ENCODE measurements around the gene RABGAP1L. TPM values are rescaled to one million over a fixed set of nuclear protein-coding genes. Genes with fewer than 3 reads are reported as not detected.

Gene RABGAP1L
- total RNA-seq, 6 donors from 2014 or later: 41.3 to 229 (median 85.3) TPM

GRCh38 chr1:174761901-174762585 lies 602.7 kb downstream of the RABGAP1L start:
- TF ChIP-seq POLR2AphosphoS5 (IDR thresholded peaks at IDR 0.05) (no peak), POLR2A (IDR thresholded peaks at IDR 0.05) (no peak), EP300 (IDR thresholded peaks at IDR 0.05) (no peak)
- TF ChIP-seq, protein P1, sequence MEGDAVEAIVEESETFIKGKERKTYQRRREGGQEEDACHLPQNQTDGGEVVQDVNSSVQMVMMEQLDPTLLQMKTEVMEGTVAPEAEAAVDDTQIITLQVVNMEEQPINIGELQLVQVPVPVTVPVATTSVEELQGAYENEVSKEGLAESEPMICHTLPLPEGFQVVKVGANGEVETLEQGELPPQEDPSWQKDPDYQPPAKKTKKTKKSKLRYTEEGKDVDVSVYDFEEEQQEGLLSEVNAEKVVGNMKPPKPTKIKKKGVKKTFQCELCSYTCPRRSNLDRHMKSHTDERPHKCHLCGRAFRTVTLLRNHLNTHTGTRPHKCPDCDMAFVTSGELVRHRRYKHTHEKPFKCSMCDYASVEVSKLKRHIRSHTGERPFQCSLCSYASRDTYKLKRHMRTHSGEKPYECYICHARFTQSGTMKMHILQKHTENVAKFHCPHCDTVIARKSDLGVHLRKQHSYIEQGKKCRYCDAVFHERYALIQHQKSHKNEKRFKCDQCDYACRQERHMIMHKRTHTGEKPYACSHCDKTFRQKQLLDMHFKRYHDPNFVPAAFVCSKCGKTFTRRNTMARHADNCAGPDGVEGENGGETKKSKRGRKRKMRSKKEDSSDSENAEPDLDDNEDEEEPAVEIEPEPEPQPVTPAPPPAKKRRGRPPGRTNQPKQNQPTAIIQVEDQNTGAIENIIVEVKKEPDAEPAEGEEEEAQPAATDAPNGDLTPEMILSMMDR (IDR thresholded peaks at IDR 0.05): no peak
- Histone ChIP-seq H3K27ac (no peak overlapping the region), H3K36me3 (no peaks in the 10 kb centered on the region), H3K4me3 (no peak overlapping the region), H3K4me1 (no peaks in the 10 kb centered on the region), H3K9me3 (no peaks in the 10 kb centered on the region), H3K27me3 (no peaks in the 10 kb centered on the region)
- ATAC-seq (ENCODE audit: low FRiP score in 2 of 2): no peak
- DNase-seq: no peak
- WGBS, 2 donors: 96 to 97% methylated on average over 4 of the region's 4 CpGs

DNA sequence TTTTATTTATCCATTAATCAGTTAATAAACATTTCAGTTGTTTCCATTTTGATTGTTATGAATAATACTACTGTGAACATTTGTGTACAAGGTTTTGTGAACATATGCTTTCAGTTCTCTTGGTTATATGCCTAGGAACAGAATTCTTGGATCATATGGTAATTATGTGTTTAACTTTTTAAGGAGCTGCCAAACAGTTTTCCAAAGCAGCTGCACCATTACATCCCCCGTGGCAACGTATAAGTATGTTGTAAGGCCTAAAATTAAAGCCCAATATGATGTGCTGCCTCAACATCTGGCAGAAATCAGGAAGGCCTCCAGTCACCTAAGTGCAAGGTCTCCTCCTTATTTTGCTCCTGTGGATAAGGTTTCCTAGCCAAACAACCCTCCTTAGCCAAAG lies 604.9 kb downstream of the RABGAP1L start:
- Histone ChIP-seq H3K27me3 (no peaks in the 10 kb centered on the region), H3K4me1 (peaks cover 0 to 6% (median 2%) of the 10 kb centered on the region in 4 donors), H3K4me3 (no peak overlapping the region), H3K27ac (no peak overlapping the region), H3K36me3 (no peaks in the 10 kb centered on the region), H3K9me3 (no peaks in the 10 kb centered on the region)
- TF ChIP-seq POLR2A (IDR thresholded peaks at IDR 0.05): no peak
- TF ChIP-seq, protein P1 (IDR thresholded peaks at IDR 0.05): no peak
- no peak for TF ChIP-seq EP300 (IDR thresholded peaks at IDR 0.05)
- TF ChIP-seq POLR2AphosphoS5 (IDR thresholded peaks at IDR 0.05): no peak
- no peak for ATAC-seq (ENCODE audit: low FRiP score in 2 of 2)
- DNase-seq: no peak
- WGBS, 2 donors: 91 to 93% methylated on average over 2 of the region's 2 CpGs

DNA sequence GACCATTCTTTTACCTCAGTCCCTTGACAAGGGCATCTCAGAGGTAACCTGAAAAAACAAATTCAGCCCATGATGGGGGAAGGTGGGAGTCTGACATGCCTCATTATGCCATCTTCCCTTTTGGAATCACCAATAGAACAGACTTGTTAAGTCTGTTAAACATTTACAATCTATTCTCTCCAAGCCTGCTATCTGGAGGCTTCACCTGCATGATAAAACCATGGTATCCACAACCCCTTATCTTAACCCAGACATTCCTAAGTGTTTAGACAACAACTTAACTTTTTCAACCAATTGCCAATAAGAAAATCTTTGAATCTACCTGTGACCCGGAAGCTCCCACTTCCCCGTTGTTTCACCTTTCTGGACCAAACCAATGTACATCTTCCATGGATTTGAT lies 607.4 kb downstream of the RABGAP1L start:
- 91 to 95% methylated on average over 2 of the region's 2 CpGs for WGBS, 2 donors
- TF ChIP-seq POLR2A (IDR thresholded peaks at IDR 0.05) (no peak), EP300 (IDR thresholded peaks at IDR 0.05) (no peak)
- TF ChIP-seq, protein P1 (IDR thresholded peaks at IDR 0.05): no peak
- H3K27me3 ChIP-seq: no peaks in the 10 kb centered on the region
- no peak overlapping the region for H3K27ac ChIP-seq
- H3K9me3 ChIP-seq: no peaks in the 10 kb centered on the region
- no peaks in the 10 kb centered on the region for H3K36me3 ChIP-seq
- DNase-seq (no peak), ATAC-seq (ENCODE audit: low FRiP score in 2 of 2) (no peak)
- H3K4me3 ChIP-seq: no peak overlapping the region
- H3K4me1 ChIP-seq: peaks cover 0 to 6% (median 2%) of the 10 kb centered on the region in 4 donors

DNA sequence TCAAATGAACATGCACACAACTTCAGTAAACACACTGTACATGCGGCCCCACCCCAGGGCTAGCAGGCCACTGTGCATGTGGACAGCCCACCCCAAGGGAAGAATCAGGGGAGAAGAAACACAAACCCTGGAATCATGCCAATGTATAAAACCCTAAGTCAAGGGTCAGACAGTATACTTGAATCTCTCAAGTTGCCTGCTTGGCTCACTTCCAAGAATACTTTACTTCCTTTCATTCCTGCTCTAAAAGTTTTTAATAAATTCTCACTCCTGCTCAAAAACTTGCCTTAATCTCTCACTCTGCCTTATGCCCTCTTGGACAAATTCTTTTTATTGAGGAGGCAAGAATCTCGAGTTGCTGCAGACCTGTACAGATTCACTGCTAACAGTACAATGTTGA lies 609.2 kb downstream of the RABGAP1L start:
- H3K36me3 ChIP-seq: no peaks in the 10 kb centered on the region
- no peak overlapping the region for H3K27ac ChIP-seq
- no peaks in the 10 kb centered on the region for H3K27me3 ChIP-seq
- peak in 1 of 2 donors; percentile 16 for DNase-seq
- ATAC-seq (ENCODE audit: low FRiP score in 2 of 2): no peak
- TF ChIP-seq EP300 (IDR thresholded peaks at IDR 0.05): no peak
- H3K9me3 ChIP-seq: no peaks in the 10 kb centered on the region
- H3K4me3 ChIP-seq: no peak overlapping the region
- 33 to 34% methylated on average over 2 of the region's 2 CpGs for WGBS, 2 donors
- peaks cover 0 to 6% (median 2%) of the 10 kb centered on the region in 4 donors for H3K4me1 ChIP-seq

- peaks cover 0 to 6% (median 2%) of the 10 kb centered on the region in 4 donors for H3K4me1 ChIP-seq
- ATAC-seq (ENCODE audit: low FRiP score in 2 of 2) (no peak), DNase-seq (no peak)
- WGBS, 2 donors: 81 to 82% methylated on average over 2 of the region's 2 CpGs
- no peaks in the 10 kb centered on the region for H3K36me3 ChIP-seq
- TF ChIP-seq POLR2A (IDR thresholded peaks at IDR 0.05) (no peak), POLR2AphosphoS5 (IDR thresholded peaks at IDR 0.05) (no peak), EP300 (IDR thresholded peaks at IDR 0.05) (no peak)
- TF ChIP-seq, protein P1 (IDR thresholded peaks at IDR 0.05): no peak
- no peak overlapping the region for H3K27ac ChIP-seq
- no peaks in the 10 kb centered on the region for H3K9me3 ChIP-seq
- H3K27me3 ChIP-seq: no peaks in the 10 kb centered on the region
- H3K4me3 ChIP-seq: no peak overlapping the region
These were observed 609.6 kb downstream of the RABGAP1L start for GRCh38 chr1:174768949-174769348.
